ENCODE measurements around the gene CER1. TPM values are rescaled to one million over a fixed set of nuclear protein-coding genes. Genes with fewer than 3 reads are reported as not detected.
"Not testable (repeated sequence)": the region's sequence is repeated elsewhere in the genome, so short reads cannot be mapped to it uniquely, and the experiment has no call there.

Gene CER1
- total RNA-seq, 4 donors from 2014 or later = 0.48 TPM; not detected in 3

- no peak for DNase-seq
These were observed 35.4 kb downstream of the CER1 start for GRCh38 chr9:14687042-14687719.

GRCh38 chr9:14686168-14686567 lies 36.4 kb downstream of the CER1 start:
- peaks cover 0 to 13% (median 3%) of the 10 kb centered on the region in 4 donors for H3K4me1 ChIP-seq
- no peaks in the 10 kb centered on the region for H3K27me3 ChIP-seq
- in situ Hi-C loops (cut with MboI; ENCODE audit: low pct_ligation_motif_present in 1 of 4, low pct_unique_long_range_greater_than_20kb in 1 of 4, low sequenced_read_pairs in 3 of 4) (no loop called here), intact Hi-C loops (cut with DNase I; ENCODE audit: low total_unique reads) (no loop called here)
- no peak overlapping the region for H3K27ac ChIP-seq
- TF ChIP-seq POLR2AphosphoS5 (IDR thresholded peaks at IDR 0.05) (no peak), POLR2A (IDR thresholded peaks at IDR 0.05) (no peak), CTCF (IDR thresholded peaks at IDR 0.05) (no peak), EP300 (IDR thresholded peaks at IDR 0.05; ENCODE audit: low read depth) (no peak)
- no peaks in the 10 kb centered on the region for H3K9me3 ChIP-seq
- H3K4me3 ChIP-seq = no peak overlapping the region
- DNase-seq = no peak
- peaks cover 0 to 15% (median 0%) of the 10 kb centered on the region in 4 donors for H3K36me3 ChIP-seq

More at GRCh38 chr9:14687042-14687719, 35.4 kb downstream of the CER1 start:
- in situ Hi-C loops (cut with MboI; ENCODE audit: low pct_ligation_motif_present in 1 of 4, low pct_unique_long_range_greater_than_20kb in 1 of 4, low sequenced_read_pairs in 3 of 4) = no loop called here
- WGBS, 2 donors (ENCODE audit: low coverage in 1 of 2) = 73 to 84% methylated on average over 6 to 12 of the region's 12 CpGs
- Histone ChIP-seq H3K27me3 (no peaks in the 10 kb centered on the region), H3K4me3 (no peak overlapping the region), H3K27ac (no peak overlapping the region), H3K9me3 (no peaks in the 10 kb centered on the region), H3K4me1 (peaks cover 2 to 17% (median 11%) of the 10 kb centered on the region in 4 donors), H3K36me3 (peaks cover 0 to 15% (median 0%) of the 10 kb centered on the region in 4 donors)
- intact Hi-C loops (cut with DNase I; ENCODE audit: low total_unique reads) = no loop called here
- TF ChIP-seq EP300 (IDR thresholded peaks at IDR 0.05; ENCODE audit: low read depth) = no peak

- 75 to 82% methylated on average over 4 of the region's 4 CpGs for WGBS, 2 donors (ENCODE audit: low coverage in 1 of 2)
- intact Hi-C loops (cut with DNase I; ENCODE audit: low total_unique reads); DNase-seq; H3K9me3 ChIP-seq; H3K27me3 ChIP-seq; in situ Hi-C loops (cut with MboI; ENCODE audit: low pct_ligation_motif_present in 1 of 4, low pct_unique_long_range_greater_than_20kb in 1 of 4, low sequenced_read_pairs in 3 of 4); H3K27ac ChIP-seq; H3K4me1 ChIP-seq; H3K36me3 ChIP-seq; H3K4me3 ChIP-seq: not testable (repeated sequence)
These were observed 39.9 kb downstream of the CER1 start for GRCh38 chr9:14682616-14683015.

- DNase-seq = no peak
- no peak overlapping the region for H3K27ac ChIP-seq
- TF ChIP-seq CTCF (IDR thresholded peaks at IDR 0.05) (no peak), POLR2AphosphoS5 (IDR thresholded peaks at IDR 0.05) (no peak), EP300 (IDR thresholded peaks at IDR 0.05; ENCODE audit: low read depth) (no peak), POLR2A (IDR thresholded peaks at IDR 0.05) (no peak)
- peaks cover 0 to 4% (median 0%) of the 10 kb centered on the region in 4 donors for H3K36me3 ChIP-seq
- intact Hi-C loops (cut with DNase I; ENCODE audit: low total_unique reads) = no loop called here
- H3K27me3 ChIP-seq = no peaks in the 10 kb centered on the region
- H3K4me1 ChIP-seq = no peaks in the 10 kb centered on the region
- H3K9me3 ChIP-seq = no peaks in the 10 kb centered on the region
- 95 to 97% methylated on average over 3 of the region's 3 CpGs for WGBS, 2 donors (ENCODE audit: low coverage in 1 of 2)
- no peak overlapping the region for H3K4me3 ChIP-seq
- in situ Hi-C loops (cut with MboI; ENCODE audit: low pct_ligation_motif_present in 1 of 4, low pct_unique_long_range_greater_than_20kb in 1 of 4, low sequenced_read_pairs in 3 of 4) = no loop called here
These were observed 43.8 kb downstream of the CER1 start for GRCh38 chr9:14678776-14679175.

- no peak overlapping the region for H3K27ac ChIP-seq
- in situ Hi-C loops (cut with MboI; ENCODE audit: low pct_ligation_motif_present in 1 of 4, low pct_unique_long_range_greater_than_20kb in 1 of 4, low sequenced_read_pairs in 3 of 4) (no loop called here), intact Hi-C loops (cut with DNase I; ENCODE audit: low total_unique reads) (no loop called here)
- TF ChIP-seq POLR2A (IDR thresholded peaks at IDR 0.05) (no peak), EP300 (IDR thresholded peaks at IDR 0.05; ENCODE audit: low read depth) (no peak)
- H3K4me3 ChIP-seq = no peak overlapping the region
- peaks cover 0 to 13% (median 0%) of the 10 kb centered on the region in 4 donors for H3K36me3 ChIP-seq
- no peaks in the 10 kb centered on the region for H3K4me1 ChIP-seq
- H3K27me3 ChIP-seq = no peaks in the 10 kb centered on the region
- 93 to 95% methylated on average over 6 of the region's 6 CpGs for WGBS, 2 donors (ENCODE audit: low coverage in 1 of 2)
- DNase-seq = no peak
- no peaks in the 10 kb centered on the region for H3K9me3 ChIP-seq
These were observed 44.7 kb downstream of the CER1 start for GRCh38 chr9:14677872-14678271.
